ENCODE results near the gene EIF1. TPM values are rescaled to one million over a fixed set of nuclear protein-coding genes. Genes with fewer than 3 reads are reported as not detected.

The EIF1 gene
- total RNA-seq, 1 experiment from 2014 or later: 481 TPM

DNA sequence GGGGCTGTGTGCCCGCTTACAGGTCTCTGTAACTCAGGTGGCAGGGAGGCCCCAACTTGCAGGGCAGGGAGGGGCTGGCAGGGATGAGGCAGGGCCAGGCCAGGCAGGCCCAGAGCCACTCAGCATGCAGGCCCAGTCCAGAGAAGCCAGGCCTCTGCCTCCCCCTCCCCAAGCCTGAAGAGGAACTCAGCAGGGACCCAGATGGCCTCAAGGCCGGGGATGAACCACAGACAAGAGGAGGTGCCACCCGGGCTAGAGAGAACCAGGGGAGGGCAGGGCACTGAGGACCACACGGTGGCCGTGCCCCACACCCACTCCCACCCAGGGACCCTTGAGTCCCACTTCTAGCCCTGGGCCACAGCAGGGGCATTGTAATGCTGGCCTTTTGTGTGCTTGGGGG is 29.8 kb upstream of the EIF1 start (continued):
- TF ChIP-seq, protein P1, sequence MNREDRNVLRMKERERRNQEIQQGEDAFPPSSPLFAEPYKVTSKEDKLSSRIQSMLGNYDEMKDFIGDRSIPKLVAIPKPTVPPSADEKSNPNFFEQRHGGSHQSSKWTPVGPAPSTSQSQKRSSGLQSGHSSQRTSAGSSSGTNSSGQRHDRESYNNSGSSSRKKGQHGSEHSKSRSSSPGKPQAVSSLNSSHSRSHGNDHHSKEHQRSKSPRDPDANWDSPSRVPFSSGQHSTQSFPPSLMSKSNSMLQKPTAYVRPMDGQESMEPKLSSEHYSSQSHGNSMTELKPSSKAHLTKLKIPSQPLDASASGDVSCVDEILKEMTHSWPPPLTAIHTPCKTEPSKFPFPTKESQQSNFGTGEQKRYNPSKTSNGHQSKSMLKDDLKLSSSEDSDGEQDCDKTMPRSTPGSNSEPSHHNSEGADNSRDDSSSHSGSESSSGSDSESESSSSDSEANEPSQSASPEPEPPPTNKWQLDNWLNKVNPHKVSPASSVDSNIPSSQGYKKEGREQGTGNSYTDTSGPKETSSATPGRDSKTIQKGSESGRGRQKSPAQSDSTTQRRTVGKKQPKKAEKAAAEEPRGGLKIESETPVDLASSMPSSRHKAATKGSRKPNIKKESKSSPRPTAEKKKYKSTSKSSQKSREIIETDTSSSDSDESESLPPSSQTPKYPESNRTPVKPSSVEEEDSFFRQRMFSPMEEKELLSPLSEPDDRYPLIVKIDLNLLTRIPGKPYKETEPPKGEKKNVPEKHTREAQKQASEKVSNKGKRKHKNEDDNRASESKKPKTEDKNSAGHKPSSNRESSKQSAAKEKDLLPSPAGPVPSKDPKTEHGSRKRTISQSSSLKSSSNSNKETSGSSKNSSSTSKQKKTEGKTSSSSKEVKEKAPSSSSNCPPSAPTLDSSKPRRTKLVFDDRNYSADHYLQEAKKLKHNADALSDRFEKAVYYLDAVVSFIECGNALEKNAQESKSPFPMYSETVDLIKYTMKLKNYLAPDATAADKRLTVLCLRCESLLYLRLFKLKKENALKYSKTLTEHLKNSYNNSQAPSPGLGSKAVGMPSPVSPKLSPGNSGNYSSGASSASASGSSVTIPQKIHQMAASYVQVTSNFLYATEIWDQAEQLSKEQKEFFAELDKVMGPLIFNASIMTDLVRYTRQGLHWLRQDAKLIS (CRISPR knock-in tag; IDR thresholded peaks at IDR 0.05; ENCODE audit: borderline replicate concordance): no peak

DNA sequence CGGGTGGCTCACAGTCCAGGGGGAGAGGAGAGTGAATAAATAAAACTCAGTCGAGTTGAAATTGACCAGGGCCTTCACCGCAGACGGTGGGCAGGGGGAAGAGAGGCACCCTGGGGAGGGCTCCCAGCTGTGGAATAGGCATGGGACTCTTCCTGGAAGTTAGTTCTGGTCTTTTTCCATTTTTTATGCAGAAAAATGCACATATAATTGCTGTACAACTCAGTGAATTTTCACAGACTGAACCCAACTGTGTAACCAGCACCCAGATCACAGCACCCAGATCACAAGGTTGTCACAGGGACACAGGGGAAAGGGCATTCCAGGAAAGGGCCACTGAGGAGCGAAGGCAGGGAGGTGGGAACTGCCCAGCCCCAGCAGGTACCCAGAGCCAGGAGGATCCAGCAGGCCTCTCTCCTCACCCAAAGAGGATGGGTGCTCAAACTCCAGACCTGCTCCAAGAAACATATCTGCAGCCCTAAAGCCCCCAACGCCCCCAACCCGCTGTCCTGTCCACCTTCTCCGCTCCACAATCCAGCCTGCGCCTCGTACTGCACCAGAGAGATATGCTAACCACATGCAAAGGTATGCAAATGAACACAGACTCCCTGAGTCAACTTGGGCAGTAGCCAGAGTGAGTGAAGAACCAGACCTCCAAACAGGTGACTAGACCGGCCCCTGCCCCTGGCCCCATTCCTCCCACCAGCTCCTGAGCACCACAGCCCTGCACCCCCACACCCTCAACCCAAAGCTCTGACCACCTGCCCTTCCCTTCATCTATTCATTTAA is 29.1 kb upstream of the EIF1 start:
- no peak for ATAC-seq
- ChIA-PET CTCF (interaction anchor here (0.8 to 10.0 kb wide), 5 partner anchors 10 to 242 kb away, joined by 3 to 380 read pairs (median 5); no protein-coding TSS in a partner anchor), POLR2A (no interaction called here)
- H3K4me3 Mint-ChIP-seq: no peak overlapping the region
- H3K4me1 Mint-ChIP-seq: peaks cover 11% of the 10 kb centered on the region
- DNase-seq (ENCODE audit: low spot score): no peak
- H3K9me3 Mint-ChIP-seq: no peaks in the 10 kb centered on the region
- H3K27ac Mint-ChIP-seq: no peak overlapping the region
- TF ChIP-seq, protein P2, sequence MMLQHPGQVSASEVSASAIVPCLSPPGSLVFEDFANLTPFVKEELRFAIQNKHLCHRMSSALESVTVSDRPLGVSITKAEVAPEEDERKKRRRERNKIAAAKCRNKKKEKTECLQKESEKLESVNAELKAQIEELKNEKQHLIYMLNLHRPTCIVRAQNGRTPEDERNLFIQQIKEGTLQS (CRISPR knock-in tag; conservative IDR thresholded peaks at IDR 0.05): no peak
- no peak for TF ChIP-seq NR2C2 (CRISPR knock-in tag; IDR thresholded peaks at IDR 0.05)
- TF ChIP-seq, protein P3, sequence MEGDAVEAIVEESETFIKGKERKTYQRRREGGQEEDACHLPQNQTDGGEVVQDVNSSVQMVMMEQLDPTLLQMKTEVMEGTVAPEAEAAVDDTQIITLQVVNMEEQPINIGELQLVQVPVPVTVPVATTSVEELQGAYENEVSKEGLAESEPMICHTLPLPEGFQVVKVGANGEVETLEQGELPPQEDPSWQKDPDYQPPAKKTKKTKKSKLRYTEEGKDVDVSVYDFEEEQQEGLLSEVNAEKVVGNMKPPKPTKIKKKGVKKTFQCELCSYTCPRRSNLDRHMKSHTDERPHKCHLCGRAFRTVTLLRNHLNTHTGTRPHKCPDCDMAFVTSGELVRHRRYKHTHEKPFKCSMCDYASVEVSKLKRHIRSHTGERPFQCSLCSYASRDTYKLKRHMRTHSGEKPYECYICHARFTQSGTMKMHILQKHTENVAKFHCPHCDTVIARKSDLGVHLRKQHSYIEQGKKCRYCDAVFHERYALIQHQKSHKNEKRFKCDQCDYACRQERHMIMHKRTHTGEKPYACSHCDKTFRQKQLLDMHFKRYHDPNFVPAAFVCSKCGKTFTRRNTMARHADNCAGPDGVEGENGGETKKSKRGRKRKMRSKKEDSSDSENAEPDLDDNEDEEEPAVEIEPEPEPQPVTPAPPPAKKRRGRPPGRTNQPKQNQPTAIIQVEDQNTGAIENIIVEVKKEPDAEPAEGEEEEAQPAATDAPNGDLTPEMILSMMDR (IDR thresholded peaks at IDR 0.05): no peak
- H3K27me3 Mint-ChIP-seq (ENCODE audit: low read depth): peaks cover 10% of the 10 kb centered on the region
- H3K36me3 Mint-ChIP-seq: no peaks in the 10 kb centered on the region

DNA sequence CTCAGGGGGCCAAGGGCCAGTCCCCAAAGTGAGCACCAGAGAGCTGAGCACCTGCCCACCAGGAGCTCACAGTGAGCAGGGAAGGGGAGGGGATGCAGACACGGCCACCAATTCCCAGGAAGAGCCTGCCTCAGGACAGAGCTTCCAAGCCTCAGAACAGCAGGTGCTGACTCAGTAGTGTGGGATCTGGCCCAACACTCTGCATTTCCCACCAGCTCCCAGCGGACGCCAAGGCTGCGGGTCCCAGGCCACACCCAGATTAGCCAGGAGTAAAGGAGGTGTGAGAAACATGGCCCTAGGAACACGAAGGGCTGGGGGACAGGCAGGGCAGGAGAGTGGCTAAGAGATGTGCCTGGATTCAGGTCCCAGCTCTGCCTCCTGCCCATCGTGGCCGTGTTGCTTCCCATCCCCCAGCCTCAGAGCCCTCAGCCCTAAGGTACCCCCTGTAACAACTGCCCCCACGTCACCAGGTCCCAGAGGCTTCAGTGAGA is 28.4 kb upstream of the EIF1 start:
- no peak overlapping the region for H3K27ac Mint-ChIP-seq
- H3K4me3 Mint-ChIP-seq: no peak overlapping the region
- no peaks in the 10 kb centered on the region for H3K36me3 Mint-ChIP-seq
- peaks cover 9% of the 10 kb centered on the region for H3K4me1 Mint-ChIP-seq
- DNase-seq (ENCODE audit: low spot score) (no peak), ATAC-seq (no peak)
- H3K27me3 Mint-ChIP-seq (ENCODE audit: low read depth): peaks cover 10% of the 10 kb centered on the region
- no peaks in the 10 kb centered on the region for H3K9me3 Mint-ChIP-seq
- no peak for TF ChIP-seq PRRX2 (CRISPR knock-in tag; IDR thresholded peaks at IDR 0.05)
- TF ChIP-seq, protein P4, sequence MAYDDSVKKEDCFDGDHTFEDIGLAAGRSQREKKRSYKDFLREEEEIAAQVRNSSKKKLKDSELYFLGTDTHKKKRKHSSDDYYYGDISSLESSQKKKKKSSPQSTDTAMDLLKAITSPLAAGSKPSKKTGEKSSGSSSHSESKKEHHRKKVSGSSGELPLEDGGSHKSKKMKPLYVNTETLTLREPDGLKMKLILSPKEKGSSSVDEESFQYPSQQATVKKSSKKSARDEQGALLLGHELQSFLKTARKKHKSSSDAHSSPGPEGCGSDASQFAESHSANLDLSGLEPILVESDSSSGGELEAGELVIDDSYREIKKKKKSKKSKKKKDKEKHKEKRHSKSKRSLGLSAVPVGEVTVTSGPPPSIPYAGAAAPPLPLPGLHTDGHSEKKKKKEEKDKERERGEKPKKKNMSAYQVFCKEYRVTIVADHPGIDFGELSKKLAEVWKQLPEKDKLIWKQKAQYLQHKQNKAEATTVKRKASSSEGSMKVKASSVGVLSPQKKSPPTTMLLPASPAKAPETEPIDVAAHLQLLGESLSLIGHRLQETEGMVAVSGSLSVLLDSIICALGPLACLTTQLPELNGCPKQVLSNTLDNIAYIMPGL (CRISPR knock-in tag; IDR thresholded peaks at IDR 0.05): no peak
- no peak for TF ChIP-seq MYBL2 (CRISPR knock-in tag; IDR thresholded peaks at IDR 0.05)
- TF ChIP-seq JUN (CRISPR knock-in tag; IDR thresholded peaks at IDR 0.05): no peak
- TF ChIP-seq EMX1 (CRISPR knock-in tag; IDR thresholded peaks at IDR 0.05): no peak
- no peak for TF ChIP-seq ZNF416 (CRISPR knock-in tag; IDR thresholded peaks at IDR 0.05)
- POLR2A ChIA-PET: no interaction called here
- CTCF ChIA-PET: interaction anchor here (0.8 to 10.0 kb wide), 6 partner anchors 11 to 243 kb away, joined by 3 to 380 read pairs (median 16); no protein-coding TSS in a partner anchor

Measured in WTC11 (cell line).